Heart right ventricle (tissue), 16 donors: ENCODE measurements around the gene ARL15. TPM values are rescaled to one million over a fixed set of nuclear protein-coding genes. Genes with fewer than 3 reads are reported as not detected.

Experiments
- ATAC-seq, 8 donors: fragments of 200-7000 bp; cut with Tn5 transposase; one replicate each; pipeline ENCODE4 v1.9.1; 2020; ENCODE audit warnings: mild to moderate bottlenecking in 8 of 8, moderate library complexity in 8 of 8, moderate number of reproducible peaks in 1 of 8
- DNase-seq, 2 donors: peaks; one replicate each; pipeline ENCODE4 v3.0.0-alpha.2; 2020
- H3K27ac ChIP-seq, 10 donors: fragments of 200-600 bp; sonication (generic) in 2 of 10; one replicate each; pipeline versions ENCODE4 v1.5.0 to v1.8.0; 2020 to 2022; ENCODE audit warnings: mild to moderate bottlenecking in 3 of 10
- H3K27me3 ChIP-seq, 7 donors: fragments of 200-600 bp; one replicate each; pipeline ENCODE4 v1.8.0; 2021 to 2022; ENCODE audit warnings: mild to moderate bottlenecking in 2 of 7
- H3K36me3 ChIP-seq, 9 donors: fragments of 200-600 bp; sonication (generic) in 1 of 9; one replicate each; pipeline versions ENCODE4 v1.5.0 to v1.8.0; 2020 to 2022; ENCODE audit warnings: mild to moderate bottlenecking in 2 of 9
- H3K4me1 ChIP-seq, 9 donors: fragments of 200-600 bp; sonication (generic) in 1 of 9; one replicate each; pipeline versions ENCODE4 v1.5.0 to v1.8.0; 2020 to 2022; ENCODE audit warnings: mild to moderate bottlenecking in 4 of 9
- H3K4me3 ChIP-seq, 10 donors: fragments of 200-600 bp; sonication (generic) in 2 of 10; one replicate each; pipeline versions ENCODE4 v1.5.0 to v1.8.0; 2020 to 2022; ENCODE audit warnings: mild to moderate bottlenecking in 7 of 10, moderate library complexity in 2 of 10
- H3K9me3 ChIP-seq, 11 donors: fragments of 200-600 bp in 10 of 11; sonication (generic) in 2 of 11; one replicate each; pipeline versions ENCODE4 v1.5.0 to v1.8.0; 2013 to 2022; ENCODE audit warnings: mild to moderate bottlenecking in 2 of 11, control low read depth in 1 of 11, moderate library complexity in 1 of 11
- CTCF ChIP-seq, 9 donors: fragments of 200-600 bp; sonication (generic) in 2 of 9; IDR thresholded peaks; one replicate each; pipeline versions ENCODE4 v1.5.0 to v1.8.0; 2021 to 2022; ENCODE audit warnings: antibody characterized with exemption in 9 of 9, mild to moderate bottlenecking in 5 of 9, moderate library complexity in 1 of 9
- WGBS, 2 donors: extraction: QIAGEN DNeasy Blood & Tissue Kit; methylation state at CpG; one replicate each; pipeline ENCODE4 v1.1.7; 2013; ENCODE audit warnings: inconsistent platforms in 1 of 2; 5-methylcytosine and 5-hydroxymethylcytosine counted together
- intact Hi-C, 10 donors: fragments of 100-400 bp; cut with DNase I; formaldehyde crosslinking; loops; one replicate each; pipeline versions ENCODE4 v1.11.1 to v1.14.2; 2022
- polyA plus RNA-seq, 2 donors: library from polyadenylated mRNA; stranded (reverse); fragments of 200-250 nt; gene quantifications; one replicate each; pipeline ENCODE4 v1.2.3, GENCODE V29; 2013
- total RNA-seq, 10 donors: library from RNA; stranded (reverse); fragmentation: NEBNext Ultra II Directional in 3 of 10; extraction: Animal tissue kit (Norgen Biotek cat#: 25700) in 3 of 10; gene quantifications; one replicate each; pipeline versions ENCODE4 v1.2.1 to v1.2.4, GENCODE V29; 2021 to 2023
- donor health status: Arrhythmogenic right ventricular cardiomyopathy.
- donor health status: ischemic (EF 13 %, LVEDD 7.1; RV severe dilation, severe dysfunction).
- donor health status: healthy with polysubstance abuse.
- donor health status: DM: no; HTN: yes; CAD: no.
- donor health status: DM: no; HTN: no; CAD: no.
- donor health status: ischemic (EF 25% LVEDD 6.9; RV normal size, moderate dysfunction).
- donor health status: ischemic (EF 25% LVEDD 5.7; RV mildly dilated, moderate dysfunction).
- donor health status: healthy.
- donor health status: DM: yes; HTN: yes; CAD: no.
- donor health status: Ischemic cardiomyopathy.
- donor health status: ischemic (EF 35%, LVEDD 5.7; RV mildly dilated, moderate dysfunction).
- donor health status: nonischemic (EF 11% LVEDD 7.7; RV severe dilation, severe dysfunction).
- donor health status: DM: yes; HTN: yes; CAD: no.
- donor health status: PGD.
- donor health status: ischemic (EF 29% LVEDD 5.4; RV normal size, mild dysfunction).
- donor health status: nonischemic (EF 23%, LVEDD 6.1; RV moderate dilation, normal function).

The ARL15 gene
- total and polyA plus RNA-seq, 12 donors, result 7.8 to 31.8 (median 26.9) TPM

- Histone ChIP-seq H3K27me3 (no peaks in the 10 kb centered on the region), H3K36me3 (peaks cover 0 to 5% (median 0%) of the 10 kb centered on the region in 9 donors), H3K4me3 (no peak overlapping the region), H3K4me1 (peaks cover 0 to 23% (median 7%) of the 10 kb centered on the region in 9 donors), H3K9me3 (peaks cover 0 to 23% (median 0%) of the 10 kb centered on the region in 11 donors), H3K27ac (no peak overlapping the region)
- DNase-seq (no peak), ATAC-seq (no peak)
- no peak for TF ChIP-seq CTCF (IDR thresholded peaks at IDR 0.05)
- 79 to 83% methylated on average over 2 of the region's 2 CpGs for WGBS, 2 donors
- intact Hi-C loops, result no loop called here
Measured at GRCh38 chr5:54284586-54284985, 25.8 kb downstream of the ARL15 start.

DNA sequence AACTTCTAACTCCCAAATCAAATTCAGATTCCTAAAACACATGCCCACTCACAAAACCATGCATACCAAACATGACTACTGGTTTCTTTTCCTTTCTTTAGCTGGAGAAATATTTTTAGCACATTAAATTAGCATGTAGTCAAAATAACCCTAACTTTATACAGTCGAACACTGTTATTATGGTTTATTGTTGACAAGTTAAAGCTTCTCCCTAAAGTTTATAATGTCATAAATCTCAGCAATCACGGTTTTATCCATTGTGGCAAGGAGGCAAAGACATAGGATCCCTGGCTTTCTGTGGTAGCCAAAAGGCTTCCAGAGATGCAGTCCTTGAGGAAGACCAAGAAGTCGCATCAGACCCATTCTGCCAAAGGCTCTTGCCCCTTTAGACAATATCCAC is 27.5 kb downstream of the ARL15 start:
- Histone ChIP-seq H3K9me3 (peaks cover 0 to 17% (median 0%) of the 10 kb centered on the region in 11 donors), H3K27me3 (no peaks in the 10 kb centered on the region), H3K27ac (no peak overlapping the region), H3K4me3 (no peak overlapping the region), H3K36me3 (peaks cover 0 to 10% (median 0%) of the 10 kb centered on the region in 9 donors), H3K4me1 (peaks cover 0 to 32% (median 7%) of the 10 kb centered on the region in 9 donors)
- no peak for TF ChIP-seq CTCF (IDR thresholded peaks at IDR 0.05)
- intact Hi-C loops, result no loop called here
- 76 to 83% methylated on average over 3 of the region's 3 CpGs for WGBS, 2 donors
- ATAC-seq (no peak), DNase-seq (no peak)

- ATAC-seq, result no peak
- 85 to 86% methylated on average over 3 of the region's 3 CpGs for WGBS, 2 donors
Measured at GRCh38 chr5:54281960-54282692, 28.2 kb downstream of the ARL15 start.

GRCh38 chr5:54279960-54280359 is 30.4 kb downstream of the ARL15 start:
- DNase-seq (no peak), ATAC-seq (no peak)
- no peak overlapping the region for H3K27ac ChIP-seq
- H3K27me3 ChIP-seq, result no peaks in the 10 kb centered on the region
- intact Hi-C loops, result no loop called here
- WGBS, 2 donors, result 98% methylated on average over 3 of the region's 3 CpGs
- no peak overlapping the region for H3K4me3 ChIP-seq
- peaks cover 0 to 26% (median 0%) of the 10 kb centered on the region in 9 donors for H3K4me1 ChIP-seq
- TF ChIP-seq CTCF (IDR thresholded peaks at IDR 0.05), result no peak
- H3K9me3 ChIP-seq, result peaks cover 0 to 10% (median 0%) of the 10 kb centered on the region in 11 donors
- peaks cover 0 to 10% (median 0%) of the 10 kb centered on the region in 9 donors for H3K36me3 ChIP-seq

More at GRCh38 chr5:54281960-54282692, 28.2 kb downstream of the ARL15 start:
- DNase-seq, result no peak
- TF ChIP-seq CTCF (IDR thresholded peaks at IDR 0.05), result no peak
- Histone ChIP-seq H3K4me3 (no peak overlapping the region), H3K36me3 (peaks cover 0 to 10% (median 0%) of the 10 kb centered on the region in 9 donors), H3K9me3 (peaks cover 0 to 14% (median 0%) of the 10 kb centered on the region in 11 donors), H3K27ac (no peak overlapping the region), H3K4me1 (peaks cover 0 to 32% (median 7%) of the 10 kb centered on the region in 9 donors), H3K27me3 (no peaks in the 10 kb centered on the region)
- intact Hi-C loops, result no loop called here
